HG02973 (cell line): Measurements from ENCODE around the gene UXS1.
"Not testable (repeated sequence)": the region's sequence is repeated elsewhere in the genome, so short reads cannot be mapped to it uniquely, and the experiment has no call there.

Experiments
- ATAC-seq: cut with Tn5 transposase; IDR thresholded peaks from one replicate; pipeline ENCODE4 v1.9.1; 2021; ENCODE audit warnings: moderate library complexity; ENCODE audit not compliant: unreplicated experiment

Gene UXS1

GRCh38 chr2:106193977-106194778 is at the start of gene UXS1:
Gene UXS1 (minus strand): TSS chr2:106194301. CDS start chr2:106194241, 60 bp downstream.
- ATAC-seq = peak; percentile 60

DNA sequence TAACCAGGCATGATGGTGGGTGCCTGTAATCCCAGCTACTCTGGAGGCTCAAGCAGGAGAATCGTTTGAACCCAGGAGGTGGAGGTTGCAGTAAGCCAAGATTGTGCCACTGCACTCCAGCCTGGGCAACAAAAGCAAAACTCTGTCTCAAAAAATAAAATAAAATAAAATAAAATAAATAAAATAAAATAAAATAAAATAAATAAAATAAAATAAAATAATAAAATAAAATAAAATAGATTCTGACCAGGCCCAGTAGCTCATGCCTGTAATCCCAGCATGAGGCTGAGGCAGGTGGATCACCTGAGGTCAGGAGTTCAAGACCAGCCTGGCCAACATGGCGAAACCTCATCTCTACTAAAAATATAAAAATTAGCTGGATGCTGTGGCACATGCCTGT is 45.4 kb upstream of the UXS1 start:
- ATAC-seq = not testable (repeated sequence)

DNA sequence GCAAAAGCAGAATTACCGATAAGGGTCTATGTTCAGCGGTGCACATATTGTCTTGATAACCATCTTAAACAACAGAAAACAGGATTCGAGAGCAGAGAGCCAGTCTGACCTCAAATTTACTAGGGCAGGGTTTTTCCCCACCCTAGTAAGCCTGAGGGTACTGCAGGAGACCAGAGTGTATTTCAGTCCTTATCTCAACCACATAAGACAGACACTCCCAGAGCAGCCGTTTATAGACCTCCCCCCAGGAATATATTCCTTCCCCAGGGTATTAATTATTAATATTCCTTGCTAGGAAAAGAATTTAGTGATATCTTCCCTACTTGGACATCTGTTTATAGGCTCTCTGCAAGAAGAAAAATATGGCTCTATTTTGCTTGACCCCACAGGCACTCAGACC is 41.3 kb upstream of the UXS1 start:
- ATAC-seq = not testable (repeated sequence)

DNA sequence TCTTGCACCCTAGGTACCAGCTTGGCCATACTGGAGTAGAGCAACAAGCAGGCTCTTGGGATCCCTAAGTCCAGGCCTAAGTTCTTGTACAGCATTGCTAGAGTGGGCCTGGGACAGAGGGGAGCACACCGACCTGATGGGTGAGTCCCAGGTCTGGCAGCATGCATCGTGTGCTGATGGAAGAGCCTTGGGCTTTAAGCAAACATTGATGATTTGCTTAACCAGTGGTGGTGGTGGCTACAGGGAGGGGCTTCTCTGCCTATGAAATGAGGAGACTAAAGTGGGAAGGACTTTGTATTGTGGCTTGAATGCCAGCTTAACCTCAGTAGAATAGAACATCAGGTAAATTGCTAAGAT is 39.2 kb upstream of the UXS1 start:
- no peak for ATAC-seq

GRCh38 chr2:106232638-106233349 is 38.7 kb upstream of the UXS1 start:
- no peak for ATAC-seq

DNA sequence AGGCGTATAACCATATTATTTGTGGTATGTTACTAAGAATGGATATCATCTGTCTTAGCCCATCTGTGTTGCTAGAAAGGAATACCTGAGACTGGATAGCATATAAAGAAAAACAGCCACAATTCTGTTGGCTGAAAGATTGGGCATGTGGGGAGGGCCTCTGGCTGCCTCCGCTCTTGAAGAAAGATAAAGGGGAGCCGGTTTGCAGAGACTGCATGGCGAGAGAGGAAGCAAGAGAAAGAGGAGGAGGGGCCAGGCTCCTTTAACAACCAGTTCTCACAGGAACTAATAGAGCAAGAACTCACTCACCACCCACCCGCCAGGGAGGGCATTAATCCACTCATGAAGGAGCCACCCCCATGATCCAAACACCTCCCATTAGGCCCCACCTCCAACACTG is 29.2 kb upstream of the UXS1 start:
- ATAC-seq = no peak

DNA sequence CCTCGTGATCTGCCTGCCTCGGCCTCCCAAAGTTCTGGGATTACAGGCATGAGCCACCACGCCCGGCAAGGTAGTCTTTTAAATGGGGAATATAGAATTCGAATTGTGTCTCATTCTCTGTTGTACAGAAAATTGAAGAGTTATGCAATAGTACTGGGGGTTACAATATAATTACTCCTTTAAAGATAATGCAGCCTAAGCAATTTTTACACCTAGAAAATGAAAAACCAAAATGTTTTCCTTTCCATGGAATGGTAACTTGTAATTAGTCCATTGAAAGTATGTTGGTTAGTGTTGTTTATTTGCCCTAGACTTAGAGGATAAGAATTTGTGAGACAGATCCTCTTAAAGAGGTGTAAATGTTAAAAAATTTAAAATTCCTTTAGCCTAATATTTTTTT is 28.0 kb upstream of the UXS1 start:
- ATAC-seq = not testable (repeated sequence)

GRCh38 chr2:106219813-106220212 is 25.7 kb upstream of the UXS1 start:
- no peak for ATAC-seq

GRCh38 chr2:106219157-106219556 is 25.1 kb upstream of the UXS1 start:
- not testable (repeated sequence) for ATAC-seq

GRCh38 chr2:106208874-106209273 is 14.8 kb upstream of the UXS1 start:
- ATAC-seq = no peak

DNA sequence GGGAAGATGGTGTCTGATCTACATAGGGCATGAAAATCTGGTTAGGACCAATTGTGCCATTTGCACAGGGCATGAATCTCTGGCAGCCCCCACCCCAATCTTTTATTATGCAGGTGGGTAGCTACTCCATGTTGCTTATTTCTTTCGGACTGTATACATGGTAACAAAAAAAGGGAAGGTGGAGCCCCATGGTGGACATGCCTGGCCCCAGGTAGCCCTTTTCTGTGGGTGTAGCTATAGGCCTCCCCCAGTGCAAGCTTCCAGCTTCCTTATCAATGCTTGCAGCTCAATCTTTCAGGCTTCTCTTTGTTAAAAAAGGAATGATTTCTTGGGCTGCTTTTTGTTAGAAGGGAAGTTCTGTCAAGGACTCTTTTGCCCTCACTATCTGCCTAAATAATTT is 14.3 kb upstream of the UXS1 start:
- ATAC-seq = no peak

DNA sequence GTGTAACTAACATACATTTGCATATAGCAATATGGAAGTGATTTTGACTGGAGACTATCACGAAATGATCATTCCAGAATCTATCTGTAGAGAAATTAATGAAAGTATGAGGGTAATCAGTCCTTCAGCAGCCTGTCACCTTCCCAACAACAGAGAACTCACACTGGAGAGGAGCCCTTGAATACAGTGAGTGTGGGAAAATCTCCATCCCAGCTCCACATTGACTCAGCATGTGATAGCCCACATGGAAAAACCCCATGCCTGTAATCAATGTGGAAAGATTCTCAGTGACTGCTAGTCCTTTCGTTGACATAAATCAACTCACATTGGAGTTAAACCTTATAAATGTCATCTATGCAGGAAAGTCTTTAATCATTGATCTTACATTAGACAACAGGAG is 13.1 kb upstream of the UXS1 start:
- no peak for ATAC-seq

DNA sequence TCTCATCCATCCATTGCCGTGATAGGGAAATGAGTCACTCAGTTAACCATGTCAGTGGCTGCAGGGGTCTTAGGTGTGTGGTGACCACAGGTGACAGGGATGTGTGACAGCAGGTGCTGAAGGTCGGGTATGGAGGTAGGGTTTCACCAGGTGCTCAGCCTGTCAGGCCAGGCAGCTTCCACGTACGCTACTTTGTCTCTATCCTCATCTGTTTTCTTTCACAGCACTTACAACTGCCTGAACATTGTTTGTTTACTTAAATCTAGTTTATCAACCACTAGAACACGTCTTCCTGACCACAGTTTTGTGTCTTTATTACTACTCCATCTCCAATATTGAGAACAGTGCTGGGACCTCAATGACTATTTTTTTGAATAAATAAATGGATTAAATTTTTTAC is 11.4 kb upstream of the UXS1 start:
- ATAC-seq = no peak

GRCh38 chr2:106204551-106204950 is 10.4 kb upstream of the UXS1 start:
- ATAC-seq = not testable (repeated sequence)

- no peak for ATAC-seq
These were observed 7.6 kb upstream of the UXS1 start for GRCh38 chr2:106201661-106202060.

DNA sequence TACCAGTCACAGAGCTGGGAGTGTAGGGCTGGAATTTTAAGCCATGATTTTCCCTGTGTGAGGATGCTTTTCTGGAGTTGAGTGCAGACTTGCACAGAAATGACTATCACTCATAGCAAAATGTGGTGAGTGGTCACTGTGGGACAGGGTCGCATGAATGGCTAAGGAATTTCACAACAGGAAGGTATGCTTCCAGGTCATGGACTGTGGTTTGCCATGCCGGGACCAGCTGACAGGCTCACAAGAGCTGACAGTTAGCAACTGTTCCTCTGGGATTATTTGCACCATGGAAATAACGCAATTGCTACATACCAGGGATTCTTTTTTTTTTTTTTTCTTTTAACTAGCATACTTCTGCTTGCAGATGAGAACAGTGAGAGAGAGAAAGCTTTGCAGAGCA is 3.8 kb upstream of the UXS1 start:
- ATAC-seq = no peak

- no peak for ATAC-seq
These were observed 1.9 kb upstream of the UXS1 start for GRCh38 chr2:106195981-106196380.

DNA sequence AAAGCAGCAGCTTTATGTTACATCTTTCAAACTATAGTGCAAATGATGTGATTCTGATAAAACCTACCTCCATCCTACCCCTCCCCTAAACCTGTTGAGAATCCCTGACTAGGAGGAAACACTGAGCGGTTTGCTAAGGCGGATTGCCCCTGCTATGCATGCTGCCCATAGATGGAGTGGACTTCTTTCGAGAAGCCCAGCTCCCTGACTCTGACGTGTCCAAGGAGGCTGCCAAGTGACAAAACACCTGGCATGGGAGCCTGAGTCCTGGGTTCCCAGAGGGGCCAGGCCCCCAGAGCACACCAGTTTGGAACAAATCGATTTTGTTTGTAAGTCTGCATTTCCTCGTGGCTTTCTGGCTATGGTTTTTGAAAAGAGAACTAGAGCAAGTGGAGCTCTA is 1.4 kb upstream of the UXS1 start:
- ATAC-seq = no peak

DNA sequence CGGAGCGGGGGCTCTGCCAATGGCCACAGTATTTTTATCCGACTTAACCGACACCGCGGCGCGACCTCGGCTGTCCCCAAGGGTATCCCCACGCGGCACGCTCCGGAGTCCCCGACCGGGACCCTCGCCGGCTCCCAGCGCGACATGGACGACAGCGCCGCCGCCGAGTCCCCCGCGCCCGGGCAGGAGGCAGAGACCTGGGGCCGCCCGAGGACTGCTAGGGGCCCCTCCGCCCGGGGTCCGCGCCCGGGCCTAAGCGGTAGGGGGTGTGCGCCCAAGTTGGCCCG is 468 bp downstream of the UXS1 start:
- peak; percentile 1 for ATAC-seq

DNA sequence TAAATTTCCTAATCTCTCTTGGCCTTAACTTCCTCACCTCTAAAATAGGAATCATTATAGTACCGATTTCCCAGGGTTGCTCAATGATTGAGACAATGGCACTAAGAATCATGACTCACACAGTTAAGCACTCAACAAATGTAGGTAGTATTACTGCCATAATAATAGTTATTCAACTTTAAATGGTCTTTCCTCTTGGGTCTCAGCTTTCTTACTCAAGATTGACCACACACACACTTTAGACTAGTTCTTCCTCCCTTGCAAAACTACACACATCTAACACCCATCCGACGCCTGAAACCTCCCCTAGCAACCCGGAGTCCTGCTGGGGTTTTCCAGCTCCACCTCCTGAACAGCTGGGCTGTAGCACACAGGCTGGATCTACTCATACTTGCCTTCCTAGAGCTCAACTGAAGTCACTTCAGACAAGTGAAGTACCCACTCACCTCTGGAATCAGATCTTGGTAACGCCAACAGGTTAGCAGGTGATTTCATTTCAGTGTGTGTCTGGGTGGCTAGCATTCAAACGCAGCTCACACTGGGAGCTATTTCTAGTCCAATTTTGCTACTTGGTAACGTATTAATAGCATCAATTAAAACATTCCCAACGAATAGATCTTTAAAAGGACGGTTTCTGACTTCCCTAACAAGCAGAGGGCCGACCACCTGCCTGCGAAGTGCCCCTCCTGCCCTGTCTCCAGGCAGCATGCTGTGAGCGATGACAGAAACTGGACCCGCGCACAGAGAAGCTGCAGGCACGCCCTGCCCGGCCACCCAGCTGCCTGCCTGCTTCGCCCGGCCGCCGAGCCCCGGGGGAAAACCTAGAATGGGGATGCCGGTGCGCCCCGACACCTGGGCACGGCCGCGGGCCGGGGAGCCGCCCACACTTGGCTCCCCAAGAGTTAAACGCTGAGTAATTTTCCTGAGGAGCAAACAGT is 1.1 kb downstream of the UXS1 start:
- peak; percentile 54 for ATAC-seq

- no peak for ATAC-seq
These were observed 2.5 kb downstream of the UXS1 start for GRCh38 chr2:106191511-106192016.
